AG09319 (cell line): ENCODE results near the gene TSNAX.
"Not testable (repeated sequence)": the region's sequence is repeated elsewhere in the genome, so short reads cannot be mapped to it uniquely, and the experiment has no call there.

Source experiments
- DNase-seq: peaks from one replicate; pipeline ENCODE4 v3.0.0-alpha.2; 2010; ENCODE audit warnings: low read depth; ENCODE audit errors: extremely low read depth
- CTCF ChIP-seq: IDR thresholded peaks from 2 replicates; pipeline ENCODE4 v1.5.1; 2011; ENCODE audit warnings: low read depth, mild to moderate bottlenecking, inconsistent platforms, low read length, moderate library complexity

Gene TSNAX

DNA sequence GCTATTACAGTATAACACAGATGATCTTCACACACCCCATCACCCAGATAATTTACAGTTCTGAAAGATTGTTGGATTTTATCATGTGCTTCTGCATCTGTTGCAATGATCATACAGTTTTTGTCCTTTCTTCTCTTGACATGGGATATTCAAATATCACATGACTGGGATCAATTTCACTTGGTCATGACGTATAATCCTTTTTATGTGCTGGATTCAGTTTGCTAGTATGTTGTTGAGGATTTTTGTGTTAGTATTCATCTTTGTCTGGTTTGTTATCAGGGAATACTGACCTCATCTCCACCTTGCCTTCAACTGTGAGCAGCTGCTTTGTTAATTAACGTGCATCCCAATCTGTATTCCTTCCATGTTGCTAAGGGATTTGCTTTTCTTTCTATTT, 53.4 kb downstream of the TSNAX start:
- no peak for DNase-seq
- no peak for TF ChIP-seq CTCF

DNA sequence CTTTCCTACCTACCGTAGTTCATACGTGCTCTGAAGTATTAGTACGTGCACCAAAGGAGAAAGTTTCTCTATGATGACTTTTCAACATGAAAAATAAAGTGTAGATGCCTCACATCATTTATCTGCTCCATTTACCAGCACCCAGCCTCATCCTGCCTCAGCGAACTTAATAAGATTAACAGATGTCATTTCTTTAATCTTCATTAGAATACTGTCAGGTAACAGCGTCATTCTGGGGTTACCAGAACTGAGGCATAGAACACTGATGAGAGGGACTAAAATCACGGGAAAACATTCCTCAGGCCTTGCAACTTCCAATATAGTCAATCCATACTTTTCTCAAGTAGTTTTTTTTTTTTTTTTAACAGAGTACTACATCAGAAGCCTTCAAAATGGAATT, 54.9 kb downstream of the TSNAX start:
- no peak for TF ChIP-seq CTCF
- no peak for DNase-seq

GRCh38 chr1:231584117-231584516, 55.6 kb downstream of the TSNAX start:
- no peak for DNase-seq
- no peak; the same call in 1 of the 2 replicates for TF ChIP-seq CTCF

DNA sequence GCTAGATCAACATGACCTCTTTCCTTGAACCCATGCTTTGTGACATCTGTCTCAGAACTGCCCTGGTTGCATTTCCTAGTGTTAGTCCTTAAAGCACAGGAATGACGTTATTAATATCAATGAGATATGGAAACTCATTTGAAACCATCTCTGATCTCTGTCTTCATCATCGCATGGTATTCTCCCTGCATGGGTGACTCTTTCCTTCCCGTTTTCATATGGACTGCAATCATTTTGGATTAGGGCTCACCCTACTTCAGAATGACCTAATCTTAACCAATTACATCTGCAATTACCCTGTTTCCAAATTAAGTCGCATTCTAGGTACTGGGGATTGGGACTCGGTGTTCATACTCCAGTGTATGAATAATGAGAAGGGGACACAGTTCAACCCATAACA, 56.5 kb downstream of the TSNAX start:
- no peak for TF ChIP-seq CTCF
- no peak for DNase-seq

- DNase-seq, result peak; percentile 49
- TF ChIP-seq CTCF, result peak; percentile 86
Measured at GRCh38 chr1:231590453-231591198, 62.2 kb downstream of the TSNAX start.

DNA sequence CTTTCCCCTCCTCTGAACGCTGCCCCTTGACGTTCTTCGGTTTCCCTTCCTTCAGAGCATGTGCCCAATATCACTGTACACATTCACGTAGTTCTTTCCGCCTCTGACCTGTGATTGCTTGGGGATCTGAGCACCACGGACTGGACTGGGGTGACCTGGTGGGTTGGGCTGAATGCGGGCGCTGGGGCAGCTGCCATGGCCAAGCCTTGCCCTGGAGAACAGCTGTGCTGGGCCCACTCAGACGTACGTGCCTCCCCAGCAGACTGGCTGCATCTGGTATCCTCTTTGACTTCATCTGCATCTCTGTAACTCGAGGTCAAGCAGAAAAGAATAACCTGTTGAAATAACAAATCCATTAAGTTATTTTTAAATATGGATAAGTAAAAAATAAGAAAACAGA, 63.0 kb downstream of the TSNAX start:
- no peak for TF ChIP-seq CTCF
- DNase-seq, result no peak

- no peak for TF ChIP-seq CTCF
- no peak for DNase-seq
Measured at GRCh38 chr1:231592809-231593208, 64.3 kb downstream of the TSNAX start.

GRCh38 chr1:231593264-231593663, 64.8 kb downstream of the TSNAX start:
- not testable (repeated sequence) for DNase-seq
